ENCODE data around the gene CSMD2. TPM values are rescaled to one million over a fixed set of nuclear protein-coding genes. Genes with fewer than 3 reads are reported as not detected.

CSMD2 gene
- total and polyA plus RNA-seq, 2 of the 4 experiments (the other 2 are of a cell fraction) = under 0.01 to 0.36 TPM

- intact Hi-C loops (cut with micrococcal nuclease) = loop anchor here (5.0 kb wide), 2 partner anchors 122 to 237 kb away; no protein-coding TSS in a partner anchor
- no CpG with 5 or more reads among the region's 5 CpGs for WGBS, 2 experiments (ENCODE audit: extremely low coverage in 2 of 2, insufficient read length in 1 of 2)
- Histone ChIP-seq H3K14ac (replicated peaks; ENCODE audit: low read depth, low read length) (no peak overlapping the region), H2BK20ac (ENCODE audit: low read depth, low read length) (no peak overlapping the region), H3K23ac (ENCODE audit: low read depth, low read length) (no peak overlapping the region), H3K4ac (ENCODE audit: low read depth, low read length) (no peak overlapping the region), H3K4me1 (ENCODE audit: control insufficient read depth, insufficient read depth, low read length) (no peaks in the 10 kb centered on the region), H2BK15ac (ENCODE audit: low read depth, low read length) (no peak overlapping the region), H3K4me2 (ENCODE audit: low read depth, low read length) (no peak overlapping the region), H3K9me1 (ENCODE audit: insufficient read depth, low read length) (no peaks in the 10 kb centered on the region), H2BK5ac (ENCODE audit: low read depth, low read length, poor library complexity, severe bottlenecking) (no peak overlapping the region), H3K79me1 (ENCODE audit: low read depth in 1 of 2, low read length in 2 of 2) (no peaks in the 10 kb centered on the region), H4K8ac (ENCODE audit: low read depth in 2 of 2, low read length in 2 of 2) (no peak overlapping the region), H3K9ac (ENCODE audit: low read depth, low read length) (no peak overlapping the region), H3K27ac (ENCODE audit: insufficient read depth, low read length) (no peak overlapping the region), H2AK5ac (ENCODE audit: low read depth, low read length) (no peak overlapping the region), H4K91ac (ENCODE audit: insufficient read depth, low read depth, low read length) (no peak overlapping the region), H4K20me1 (ENCODE audit: insufficient read depth, low read length) (no peaks in the 10 kb centered on the region), H2AFZ (replicated peaks; ENCODE audit: low read length, poor library complexity) (no peak overlapping the region), H2AK9ac (replicated peaks; ENCODE audit: low read depth, low read length, poor library complexity) (no peak overlapping the region), H3K4me3 (ENCODE audit: insufficient read depth, low read depth, low read length) (no peak overlapping the region), H3K56ac (ENCODE audit: extremely low read depth, insufficient read depth, low read length) (no peak overlapping the region), H3K36me3 (ENCODE audit: control insufficient read depth, insufficient read depth, low read length) (no peaks in the 10 kb centered on the region), H3K9me3 (ENCODE audit: control insufficient read depth, insufficient read depth, low read length) (no peaks in the 10 kb centered on the region), H3K18ac (ENCODE audit: low read depth, low read length) (no peak overlapping the region), H2BK120ac (ENCODE audit: low read depth, low read length) (no peak overlapping the region), H3K27me3 (ENCODE audit: control insufficient read depth, insufficient read depth, low read length) (no peaks in the 10 kb centered on the region; the same call in 1 of the 2 replicates), H4K5ac (ENCODE audit: low read depth, low read length) (no peak overlapping the region)
- no peak for TF ChIP-seq MAZ (IDR thresholded peaks at IDR 0.05; ENCODE audit: borderline replicate concordance, low read depth, low read length)
- TF ChIP-seq CEBPB (IDR thresholded peaks at IDR 0.05; ENCODE audit: low read depth, low read length) = no peak
- TF ChIP-seq BHLHE40 (IDR thresholded peaks at IDR 0.05; ENCODE audit: low read depth, low read length) = no peak
- TF ChIP-seq MXI1 (IDR thresholded peaks at IDR 0.05; ENCODE audit: borderline replicate concordance, low read depth, low read length) = no peak
- no peak for TF ChIP-seq CTCF (conservative IDR thresholded peaks at IDR 0.05; ENCODE audit: low read depth, low read length)
- no peak for TF ChIP-seq MAFK (IDR thresholded peaks at IDR 0.05; ENCODE audit: low read depth, low read length)
- TF ChIP-seq ELK1 (IDR thresholded peaks at IDR 0.05; ENCODE audit: borderline replicate concordance, low read depth, low read length) = no peak
- no peak for TF ChIP-seq POLR2A (IDR thresholded peaks at IDR 0.05; ENCODE audit: low read depth, low read length)
- TF ChIP-seq NFE2L2 (IDR thresholded peaks at IDR 0.05; ENCODE audit: low read depth, low read length) = no peak
- TF ChIP-seq SMC3 (IDR thresholded peaks at IDR 0.05; ENCODE audit: low read depth, low read length) = no peak
- TF ChIP-seq CHD1 (IDR thresholded peaks at IDR 0.05; ENCODE audit: low read depth, low read length) = no peak
- TF ChIP-seq USF2 (IDR thresholded peaks at IDR 0.05; ENCODE audit: low read depth, low read length) = no peak
- no peak for TF ChIP-seq RCOR1 (IDR thresholded peaks at IDR 0.05; ENCODE audit: insufficient replicate concordance, low read length)
- no peak for TF ChIP-seq RAD21 (IDR thresholded peaks at IDR 0.05; ENCODE audit: low read length)
- TF ChIP-seq FOS (IDR thresholded peaks at IDR 0.05; ENCODE audit: low read depth, low read length) = no peak
- TF ChIP-seq RFX5 (IDR thresholded peaks at IDR 0.05; ENCODE audit: low read depth, low read length) = no peak
- DNase-seq = no peak
- in situ Hi-C loops (cut with MboI; ENCODE audit: low sequenced_read_pairs) = loop anchor here (10.0 to 25.0 kb wide), 3 partner anchors 315 to 522 kb away; partner anchors contain the start of gene AZIN2
- dilution Hi-C loops (cut with HindIII; ENCODE audit: low sequenced_read_pairs, unreplicated experiment) = no loop called here
- no peak for ATAC-seq (ENCODE audit: low read depth)
- no TSS peak for BruUV-seq (replicated peaks)
- ChIA-PET POLR2A (ENCODE audit: unreplicated experiment) (no interaction called here), CTCF (no interaction called here)
Observed at GRCh38 chr1:33609739-33610138, 555.3 kb downstream of the CSMD2 start.
